Astrocyte (in vitro differentiated cells and primary cell): Measurements from ENCODE around the gene ZC3H13.

Experiments
- EZH2 ChIP-seq: IDR thresholded peaks from 2 replicates; pipeline ENCODE4 v1.6.1; 2012; ENCODE audit warnings: mild to moderate bottlenecking, low read length, inconsistent platforms; ENCODE audit not compliant: insufficient read depth
- TF ChIP-seq, protein P1 (sequence below): IDR thresholded peaks from 2 replicates; pipeline ENCODE4 v1.5.1; 2011; ENCODE audit warnings: low read depth, mild to moderate bottlenecking, inconsistent platforms, low read length, moderate library complexity; ENCODE audit not compliant: insufficient read depth

- TF ChIP-seq, protein P1, sequence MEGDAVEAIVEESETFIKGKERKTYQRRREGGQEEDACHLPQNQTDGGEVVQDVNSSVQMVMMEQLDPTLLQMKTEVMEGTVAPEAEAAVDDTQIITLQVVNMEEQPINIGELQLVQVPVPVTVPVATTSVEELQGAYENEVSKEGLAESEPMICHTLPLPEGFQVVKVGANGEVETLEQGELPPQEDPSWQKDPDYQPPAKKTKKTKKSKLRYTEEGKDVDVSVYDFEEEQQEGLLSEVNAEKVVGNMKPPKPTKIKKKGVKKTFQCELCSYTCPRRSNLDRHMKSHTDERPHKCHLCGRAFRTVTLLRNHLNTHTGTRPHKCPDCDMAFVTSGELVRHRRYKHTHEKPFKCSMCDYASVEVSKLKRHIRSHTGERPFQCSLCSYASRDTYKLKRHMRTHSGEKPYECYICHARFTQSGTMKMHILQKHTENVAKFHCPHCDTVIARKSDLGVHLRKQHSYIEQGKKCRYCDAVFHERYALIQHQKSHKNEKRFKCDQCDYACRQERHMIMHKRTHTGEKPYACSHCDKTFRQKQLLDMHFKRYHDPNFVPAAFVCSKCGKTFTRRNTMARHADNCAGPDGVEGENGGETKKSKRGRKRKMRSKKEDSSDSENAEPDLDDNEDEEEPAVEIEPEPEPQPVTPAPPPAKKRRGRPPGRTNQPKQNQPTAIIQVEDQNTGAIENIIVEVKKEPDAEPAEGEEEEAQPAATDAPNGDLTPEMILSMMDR: no peak
- no peak for TF ChIP-seq EZH2
Observed at GRCh38 chr13:46097015-46097414, 44.5 kb upstream of the ZC3H13 start.
